Mucosa of rectum (tissue), 2 donors: ENCODE data around the gene NADK.
A peak's percentile ranks its signal among the peaks of the same experiment; 100 is the strongest.

Source experiments
- H3K27ac ChIP-seq, 2 donors: one replicate each; pipeline ENCODE4 v1.7.0; 2013; ENCODE audit warnings: inconsistent platforms in 2 of 2, low read depth in 2 of 2, low read length in 2 of 2
- H3K27me3 ChIP-seq, 2 donors: one replicate each; pipeline ENCODE4 v1.7.0; 2013; ENCODE audit warnings: low read length in 2 of 2; ENCODE audit not compliant: control insufficient read depth in 2 of 2, insufficient read depth in 2 of 2
- H3K36me3 ChIP-seq, 2 donors: one replicate each; pipeline ENCODE4 v1.7.0; 2013; ENCODE audit warnings: low read length in 2 of 2; ENCODE audit not compliant: control insufficient read depth in 2 of 2, insufficient read depth in 2 of 2
- H3K4me1 ChIP-seq, 2 donors: one replicate each; pipeline ENCODE4 v1.7.0; 2013; ENCODE audit warnings: low read length in 2 of 2, mild to moderate bottlenecking in 1 of 2; ENCODE audit not compliant: control insufficient read depth in 2 of 2, insufficient read depth in 2 of 2
- H3K4me3 ChIP-seq, 2 donors: one replicate each; pipeline ENCODE4 v1.7.0; 2013; ENCODE audit warnings: low read length in 2 of 2
- H3K9ac ChIP-seq, 2 donors: one replicate each; pipeline ENCODE4 v1.7.0; 2013; ENCODE audit warnings: low read length in 2 of 2, low read depth in 1 of 2, mild to moderate bottlenecking in 1 of 2
- H3K9me3 ChIP-seq, 2 donors: one replicate each; pipeline ENCODE4 v1.7.0; 2013; ENCODE audit warnings: low read length in 2 of 2; ENCODE audit not compliant: control insufficient read depth in 2 of 2
- donor health status: healthy.
- donor health status: Normal muscosa, but diverticular disease.

NADK gene

DNA sequence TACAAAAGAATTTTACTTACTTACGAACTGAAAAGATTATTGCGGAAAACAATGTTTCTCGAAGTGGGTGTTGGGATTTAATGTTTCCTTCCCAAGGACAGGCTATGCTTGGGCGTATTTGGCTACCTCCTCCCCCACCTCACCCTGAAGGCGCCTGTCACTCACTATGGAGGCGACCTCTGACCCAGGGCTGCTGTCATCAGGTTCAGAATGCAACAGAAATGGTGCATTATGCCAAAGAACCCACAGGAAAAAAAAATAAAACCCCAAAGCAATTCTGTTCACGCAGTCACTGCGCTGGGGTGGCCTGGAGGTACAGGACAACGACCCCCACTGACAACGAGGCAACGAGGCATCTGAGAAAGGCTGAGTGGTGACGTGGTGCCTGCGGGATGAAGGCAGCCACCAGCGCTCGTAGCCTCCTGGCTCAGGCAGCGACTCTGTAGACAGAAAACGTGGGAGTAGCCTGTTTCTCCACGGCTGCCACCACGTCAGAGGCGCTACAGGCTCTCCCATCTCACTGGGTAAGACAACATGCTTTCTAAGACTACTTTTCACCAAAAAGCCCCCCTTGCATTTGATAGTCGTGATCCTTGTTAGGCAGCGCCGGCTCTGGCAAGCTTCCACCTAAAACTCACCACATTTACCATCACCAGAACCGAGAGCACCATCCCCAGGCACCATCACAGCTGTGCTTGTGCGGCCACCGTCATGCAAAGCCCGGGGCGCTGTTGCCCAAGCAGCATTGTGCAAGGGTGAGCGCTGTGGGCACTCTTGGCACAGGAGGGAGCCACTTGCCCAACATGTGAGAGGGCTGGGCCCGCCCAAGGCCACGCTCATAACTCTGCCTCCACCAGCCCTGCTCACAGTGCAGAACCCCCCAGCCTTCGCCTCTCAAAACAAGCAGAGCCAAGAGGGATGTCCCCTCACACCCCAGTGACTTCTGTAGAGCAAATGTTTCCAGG is 14.3 kb downstream of the NADK start:
- Histone ChIP-seq H3K4me3 (no peak overlapping the region), H3K4me1 (peaks cover 11 to 12% of the 10 kb centered on the region in 2 donors), H3K36me3 (peaks cover 18 to 46% of the 10 kb centered on the region in 2 donors), H3K27me3 (no peaks in the 10 kb centered on the region), H3K9ac (no peak overlapping the region), H3K27ac (no peak overlapping the region), H3K9me3 (no peaks in the 10 kb centered on the region)

DNA sequence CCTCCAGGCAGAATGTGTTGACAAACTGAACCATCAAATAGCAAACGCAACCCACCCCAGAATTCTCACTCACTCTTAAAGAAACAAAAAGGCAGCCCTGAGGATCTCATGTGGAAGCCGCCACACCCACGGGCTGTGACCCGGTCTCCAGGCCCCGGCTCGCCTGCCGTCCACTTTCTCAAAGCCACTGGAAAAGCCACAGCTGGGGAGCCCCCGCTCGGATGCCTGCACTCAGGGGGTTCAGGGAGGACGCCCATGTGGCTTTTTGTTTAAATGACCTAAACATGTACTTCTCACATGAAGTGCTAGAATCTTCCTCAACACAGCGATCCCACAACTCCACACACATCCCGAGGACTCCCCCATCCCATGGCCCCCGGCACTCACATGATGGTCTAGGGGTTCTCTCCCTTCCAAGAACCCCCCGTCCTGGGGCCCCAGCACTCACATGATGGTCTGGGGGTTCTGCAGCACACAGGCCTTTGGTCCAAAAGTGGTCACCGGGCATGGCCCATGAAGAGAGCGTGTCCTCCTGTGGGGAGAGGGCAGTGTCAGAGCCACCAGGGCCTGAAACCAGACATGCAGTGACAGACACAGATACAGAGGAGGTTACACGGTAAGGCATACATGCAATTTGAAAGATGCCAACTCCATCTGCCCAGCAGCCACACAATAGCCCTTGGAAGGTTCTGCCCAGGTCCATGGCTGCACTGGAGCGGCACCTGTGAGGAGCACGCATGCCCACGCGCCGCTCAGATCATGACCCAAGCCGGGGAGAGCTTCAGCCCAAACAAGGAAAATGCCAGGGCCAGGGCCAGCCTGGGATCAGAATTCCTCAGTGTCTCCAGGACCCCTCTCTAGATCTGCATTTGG is 16.5 kb downstream of the NADK start:
- no peak overlapping the region for H3K27ac ChIP-seq
- H3K27me3 ChIP-seq = no peaks in the 10 kb centered on the region
- H3K4me3 ChIP-seq = no peak overlapping the region
- no peaks in the 10 kb centered on the region for H3K9me3 ChIP-seq
- H3K4me1 ChIP-seq = peaks cover 22 to 26% of the 10 kb centered on the region in 2 donors
- H3K9ac ChIP-seq = no peak overlapping the region
- H3K36me3 ChIP-seq = peaks cover 19 to 44% of the 10 kb centered on the region in 2 donors

DNA sequence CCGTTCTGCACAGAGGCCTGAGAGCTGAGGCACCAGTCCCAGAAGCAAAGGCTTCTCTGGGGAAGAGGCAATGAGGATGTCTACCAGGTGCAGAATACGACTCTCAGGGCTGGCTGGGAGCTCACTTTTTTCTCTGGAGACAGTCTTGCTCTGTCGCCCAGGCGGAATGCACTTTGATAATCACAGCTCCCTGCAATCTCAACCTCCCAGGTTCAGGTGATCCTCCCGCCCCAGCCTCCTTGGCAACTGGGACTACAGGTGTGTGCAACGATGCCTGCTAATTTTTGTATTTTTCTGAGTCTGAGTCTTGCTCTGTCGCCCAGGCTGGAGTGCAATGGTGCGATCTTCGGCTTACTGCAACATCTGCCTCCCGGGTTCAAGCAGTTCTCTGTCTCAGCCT is 17.6 kb downstream of the NADK start:
- Histone ChIP-seq H3K27me3 (no peaks in the 10 kb centered on the region), H3K4me3 (no peak overlapping the region), H3K9ac (no peak overlapping the region), H3K27ac (no peak overlapping the region), H3K36me3 (peaks cover 29 to 55% of the 10 kb centered on the region in 2 donors), H3K9me3 (no peaks in the 10 kb centered on the region), H3K4me1 (peaks cover 22 to 26% of the 10 kb centered on the region in 2 donors)

DNA sequence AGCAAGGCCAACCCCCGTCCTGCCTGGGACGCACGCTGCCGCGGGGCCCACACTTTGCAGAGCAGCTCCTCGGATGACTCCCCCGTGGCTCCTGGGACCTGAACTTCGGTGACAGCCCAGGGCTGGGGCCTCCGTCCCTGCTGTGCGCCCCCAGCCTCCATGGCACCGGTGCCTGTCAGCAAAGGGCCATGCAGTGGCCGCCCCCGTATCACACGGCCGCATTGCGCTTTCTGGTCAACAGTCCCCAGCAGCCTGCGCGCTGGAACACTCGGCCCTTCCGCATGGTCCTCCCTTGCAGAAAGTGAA is 18.0 kb downstream of the NADK start:
- H3K27me3 ChIP-seq = no peaks in the 10 kb centered on the region
- peak overlapping the region in 1 of 2 donors; percentile 95 for H3K27ac ChIP-seq
- peaks cover 31 to 57% of the 10 kb centered on the region in 2 donors for H3K36me3 ChIP-seq
- H3K9ac ChIP-seq = no peak overlapping the region
- H3K4me3 ChIP-seq = no peak overlapping the region
- H3K9me3 ChIP-seq = no peaks in the 10 kb centered on the region
- H3K4me1 ChIP-seq = peaks cover 22 to 26% of the 10 kb centered on the region in 2 donors

DNA sequence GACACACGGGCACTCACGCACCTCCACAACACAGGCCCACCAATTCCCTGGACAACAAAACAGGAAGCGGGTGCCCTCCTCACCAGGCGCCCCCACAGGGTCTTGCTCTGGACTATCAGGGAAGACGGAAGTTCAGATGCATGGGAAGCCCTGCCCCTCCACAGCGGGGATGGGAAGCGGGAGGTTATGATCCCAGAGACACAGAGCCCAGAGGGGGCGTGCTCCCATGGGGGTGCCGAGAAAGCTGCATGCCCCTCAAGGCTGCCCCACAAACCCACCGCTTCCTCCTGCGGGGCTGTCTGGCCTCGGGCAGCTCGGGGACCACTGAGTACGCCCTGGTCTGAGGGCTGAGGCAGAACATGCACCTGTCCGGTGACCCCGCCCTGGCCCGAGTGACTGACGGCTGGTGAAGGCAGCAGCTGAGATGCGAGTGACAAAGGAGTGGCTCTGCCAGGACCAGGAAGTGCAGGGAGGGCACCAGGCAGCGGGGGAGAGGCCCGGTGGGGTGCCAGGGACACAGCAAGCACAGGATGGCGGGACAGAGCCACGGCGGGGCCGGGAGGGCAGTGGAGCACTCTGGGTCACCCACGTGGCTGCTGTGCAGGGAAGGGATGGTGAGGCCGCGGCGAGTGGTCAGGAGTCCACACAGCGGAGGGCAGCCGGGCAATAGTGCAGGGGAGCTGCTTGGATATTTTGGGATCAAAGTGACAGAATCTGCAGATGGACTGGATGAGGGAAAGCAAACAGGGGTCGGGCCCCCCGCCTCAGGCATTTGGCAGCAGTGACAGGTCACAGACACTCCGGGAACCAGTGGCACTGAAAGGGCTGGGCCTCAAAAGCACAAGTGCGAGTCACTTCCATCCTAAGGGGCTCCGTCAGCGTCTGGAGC is 18.6 kb downstream of the NADK start:
- no peaks in the 10 kb centered on the region for H3K9me3 ChIP-seq
- H3K27ac ChIP-seq = peak overlapping the region; percentile 95 to 98
- peak overlapping the region; percentile 24 to 78 for H3K9ac ChIP-seq
- peaks cover 34 to 56% of the 10 kb centered on the region in 2 donors for H3K36me3 ChIP-seq
- no peaks in the 10 kb centered on the region for H3K27me3 ChIP-seq
- peaks cover 22 to 26% of the 10 kb centered on the region in 2 donors for H3K4me1 ChIP-seq
- peak overlapping the region; percentile 9 to 42 for H3K4me3 ChIP-seq

DNA sequence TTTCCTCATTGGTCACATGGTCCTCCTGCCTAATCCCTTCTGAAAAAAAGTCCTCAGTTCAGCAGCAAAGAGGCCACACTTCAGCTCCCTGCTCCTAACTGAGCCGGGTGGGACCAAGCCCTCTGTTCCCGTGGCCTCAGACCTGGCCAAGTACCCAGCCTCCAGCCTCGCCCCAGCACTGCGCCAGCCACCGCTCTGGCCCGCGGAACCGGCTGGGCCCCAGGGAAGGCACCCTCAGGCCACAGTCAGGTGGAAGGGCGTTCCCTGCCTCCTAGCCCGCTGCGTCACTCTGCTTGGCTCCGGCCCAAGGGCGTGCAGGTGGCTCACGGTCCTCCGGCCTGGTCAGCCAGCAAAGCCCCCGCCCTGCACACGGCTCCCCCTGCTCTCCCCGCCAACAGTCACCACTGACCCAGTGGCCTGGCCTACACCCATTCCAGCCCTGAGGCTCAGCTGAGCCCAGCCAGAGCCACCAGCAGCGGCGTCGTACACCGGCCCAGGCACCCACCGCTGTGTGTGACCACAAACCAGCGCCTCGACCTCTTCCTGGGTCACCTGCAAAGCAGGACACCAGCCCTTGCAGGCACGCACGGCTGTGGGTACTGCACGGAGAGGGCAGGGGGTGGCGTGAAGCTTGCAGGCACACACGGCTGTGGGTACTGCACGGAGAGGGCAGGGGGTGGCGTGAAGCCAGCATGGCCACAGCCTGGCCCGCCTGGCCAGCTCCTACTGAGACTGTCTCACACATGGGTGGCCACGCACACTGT is 19.4 kb downstream of the NADK start:
- Histone ChIP-seq H3K27ac (peak overlapping the region; percentile 95 to 98), H3K4me1 (peaks cover 22 to 26% of the 10 kb centered on the region in 2 donors), H3K36me3 (peaks cover 39 to 57% of the 10 kb centered on the region in 2 donors), H3K27me3 (no peaks in the 10 kb centered on the region), H3K9ac (peak overlapping the region; percentile 70 to 78), H3K4me3 (peak overlapping the region; percentile 50 to 56), H3K9me3 (no peaks in the 10 kb centered on the region)

DNA sequence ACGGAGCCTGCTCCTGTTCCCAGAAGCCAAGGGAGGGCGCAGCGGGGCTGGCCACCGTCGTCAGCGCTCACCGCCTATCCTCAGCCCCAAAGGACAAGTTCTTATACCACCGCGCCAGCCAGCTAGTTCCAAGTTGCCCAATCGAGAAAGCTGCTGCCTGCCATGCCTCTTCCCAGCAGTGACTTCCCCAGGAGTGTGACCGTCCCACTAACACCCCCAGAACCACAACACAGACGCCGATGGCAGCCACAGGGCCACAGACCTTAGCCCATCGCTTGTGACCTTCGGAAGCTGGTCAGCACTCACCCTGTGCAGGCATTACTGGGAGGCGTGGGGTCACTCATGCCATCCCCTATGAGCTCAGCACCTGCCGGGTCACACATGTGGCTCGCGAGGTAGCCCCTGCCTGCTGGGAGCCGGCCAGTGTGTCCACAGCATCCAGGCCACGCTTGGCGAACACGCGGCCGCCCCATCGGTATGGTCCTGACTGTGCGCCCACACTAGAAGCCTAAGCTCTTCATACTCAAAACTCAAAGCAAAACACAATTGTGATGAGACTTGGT is 20.1 kb downstream of the NADK start:
- Histone ChIP-seq H3K9ac (peak overlapping the region; percentile 70 to 78), H3K36me3 (peaks cover 46 to 60% of the 10 kb centered on the region in 2 donors), H3K9me3 (no peaks in the 10 kb centered on the region), H3K4me1 (peaks cover 22 to 26% of the 10 kb centered on the region in 2 donors), H3K27me3 (no peaks in the 10 kb centered on the region), H3K27ac (peak overlapping the region; percentile 95 to 98), H3K4me3 (peak overlapping the region; percentile 50 to 56)

DNA sequence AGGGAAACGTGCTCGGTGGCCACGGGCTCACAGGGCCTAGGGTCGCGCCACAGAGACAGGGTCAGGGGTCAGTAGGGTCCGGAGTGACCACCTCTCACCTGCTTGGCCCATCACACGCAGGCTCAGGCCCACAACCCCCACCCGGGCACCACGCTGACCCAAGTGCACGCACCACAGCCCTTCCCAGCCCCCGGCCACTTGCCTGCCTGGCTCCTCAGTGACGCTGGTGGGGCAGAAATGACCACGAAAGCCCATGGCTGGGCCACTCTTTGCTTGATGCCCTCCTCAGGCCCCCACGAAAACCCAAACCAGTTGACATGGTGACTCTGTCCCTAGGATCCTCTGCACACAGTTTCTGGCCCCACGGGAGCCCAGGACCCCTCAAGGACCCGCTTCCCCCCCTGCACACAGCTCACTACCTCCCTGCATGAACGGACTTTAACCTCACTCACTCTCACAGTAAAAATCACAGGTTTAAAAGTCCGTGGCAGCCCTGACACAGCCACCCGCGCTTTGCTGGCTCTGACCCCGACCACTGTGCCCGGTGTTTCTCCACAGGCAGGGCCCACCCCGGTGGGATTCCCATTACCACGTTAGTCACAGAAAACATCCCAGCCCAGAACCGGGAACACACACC is 20.7 kb downstream of the NADK start:
- peak overlapping the region; percentile 70 to 78 for H3K9ac ChIP-seq

More for the DNA sequence above, 20.7 kb downstream of the NADK start:
- no peaks in the 10 kb centered on the region for H3K27me3 ChIP-seq
- peaks cover 22 to 26% of the 10 kb centered on the region in 2 donors for H3K4me1 ChIP-seq
- H3K36me3 ChIP-seq = peaks cover 43 to 64% of the 10 kb centered on the region in 2 donors
- peak overlapping the region; percentile 95 to 98 for H3K27ac ChIP-seq
- no peaks in the 10 kb centered on the region for H3K9me3 ChIP-seq
- H3K4me3 ChIP-seq = no peak overlapping the region
